Superior temporal gyrus (tissue), 1 donor: ENCODE results near the gene RGS16.

Source experiments
- DNase-seq: peaks from one replicate; pipeline ENCODE4 v3.0.0-alpha.2; 2016; ENCODE audit errors: extremely low spot score

RGS16 gene

DNA sequence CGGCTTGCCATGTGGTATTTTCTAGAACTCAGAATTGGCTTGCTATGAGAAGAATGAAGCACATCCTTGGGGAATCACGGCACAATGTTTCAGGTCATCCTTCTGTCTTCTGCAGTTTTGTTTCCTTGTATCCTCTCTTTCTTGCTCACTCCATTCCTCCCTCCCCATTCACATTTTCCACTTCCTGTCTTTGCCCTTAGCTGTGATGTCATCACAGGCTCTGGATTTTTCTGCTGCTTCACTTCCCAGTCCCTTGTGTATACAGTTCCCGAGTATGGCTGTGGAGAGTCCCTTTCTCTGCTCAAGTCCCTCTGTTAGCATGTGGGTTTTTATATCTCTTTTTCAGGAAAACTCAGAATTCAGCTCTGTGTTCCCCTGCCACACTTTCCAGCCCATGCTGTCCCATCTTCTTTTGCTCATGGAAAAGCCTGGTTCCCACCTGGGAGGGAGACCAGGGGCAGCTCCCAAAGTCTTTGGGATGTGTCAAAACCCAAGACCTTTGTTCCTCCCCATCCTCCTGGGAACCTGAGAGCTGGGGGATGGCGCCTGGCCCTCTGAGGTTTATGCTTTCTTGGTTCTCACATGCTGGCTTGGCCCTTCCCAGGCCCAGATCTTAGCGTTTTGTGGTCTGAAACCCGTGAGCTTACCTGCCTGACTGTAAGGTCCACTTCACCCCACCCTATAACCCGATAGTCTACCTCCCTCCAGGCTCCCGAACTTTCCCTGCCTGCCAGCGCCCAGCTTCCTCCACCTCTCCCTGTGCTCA is 4.8 kb upstream of the RGS16 start:
- DNase-seq = no peak

DNA sequence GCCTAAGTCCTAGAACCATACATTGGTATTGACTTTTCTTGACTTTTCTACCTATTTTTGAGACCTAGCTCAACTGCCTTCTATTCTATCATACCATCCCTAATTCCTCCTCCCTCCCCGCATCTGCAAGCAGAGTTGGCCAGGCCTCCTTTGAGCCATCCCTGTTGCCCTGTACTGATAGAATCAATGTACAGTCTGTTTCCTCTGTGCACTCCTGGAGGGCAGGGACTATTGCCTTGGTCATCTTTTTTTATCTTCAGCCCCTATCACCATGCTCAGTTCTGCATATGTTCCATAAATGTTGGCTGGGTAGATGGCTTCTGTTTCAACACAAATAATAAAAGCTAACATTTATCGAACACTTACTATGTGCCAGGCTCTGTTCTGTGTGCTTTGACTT is 4.0 kb upstream of the RGS16 start:
- DNase-seq = no peak

DNA sequence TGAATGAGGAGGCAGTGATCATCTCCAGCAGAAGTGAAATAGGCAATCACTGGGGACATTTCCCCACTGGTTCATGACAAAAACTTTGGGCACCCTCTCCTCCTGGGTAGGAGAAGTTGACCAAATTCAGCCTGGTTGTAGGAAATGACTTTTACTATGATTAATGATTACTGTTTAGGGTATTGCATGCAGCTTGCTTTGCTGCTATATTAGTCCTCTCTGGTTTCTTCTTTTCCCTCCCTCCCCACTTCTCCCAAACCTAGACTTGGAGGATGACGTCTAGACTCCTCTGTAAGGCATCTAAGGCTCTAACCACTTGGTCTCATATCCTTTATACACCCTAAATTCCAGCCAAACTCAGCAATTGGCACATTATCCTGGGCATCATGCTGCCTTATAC is 3.4 kb upstream of the RGS16 start:
- no peak for DNase-seq

DNA sequence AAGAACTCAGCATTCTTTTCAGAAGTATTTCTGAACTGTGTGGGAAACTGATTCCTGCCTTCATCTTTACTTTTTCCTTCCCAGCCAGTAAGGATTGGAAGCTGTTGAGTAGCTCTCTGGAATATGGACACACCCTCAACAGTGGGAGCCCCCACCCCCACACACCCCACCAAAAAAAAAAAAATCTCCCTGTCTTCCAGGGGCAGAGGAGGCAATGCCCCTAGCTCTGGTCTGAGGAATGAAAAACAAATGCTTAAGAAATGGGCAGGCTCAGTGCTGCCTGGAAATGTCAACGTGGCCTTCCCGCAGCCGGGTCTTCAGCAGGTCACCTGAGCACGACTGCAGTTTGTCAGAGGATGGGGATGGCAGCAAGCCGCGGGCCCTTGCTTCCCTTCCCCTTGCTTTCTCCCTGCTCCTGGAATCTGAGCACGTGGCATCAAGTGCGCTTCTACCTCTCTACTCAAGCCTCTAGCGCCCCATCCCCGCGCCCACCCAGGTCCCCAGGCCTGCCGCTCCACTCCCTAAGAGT is 479 bp downstream of the RGS16 start:
- DNase-seq = no peak

DNA sequence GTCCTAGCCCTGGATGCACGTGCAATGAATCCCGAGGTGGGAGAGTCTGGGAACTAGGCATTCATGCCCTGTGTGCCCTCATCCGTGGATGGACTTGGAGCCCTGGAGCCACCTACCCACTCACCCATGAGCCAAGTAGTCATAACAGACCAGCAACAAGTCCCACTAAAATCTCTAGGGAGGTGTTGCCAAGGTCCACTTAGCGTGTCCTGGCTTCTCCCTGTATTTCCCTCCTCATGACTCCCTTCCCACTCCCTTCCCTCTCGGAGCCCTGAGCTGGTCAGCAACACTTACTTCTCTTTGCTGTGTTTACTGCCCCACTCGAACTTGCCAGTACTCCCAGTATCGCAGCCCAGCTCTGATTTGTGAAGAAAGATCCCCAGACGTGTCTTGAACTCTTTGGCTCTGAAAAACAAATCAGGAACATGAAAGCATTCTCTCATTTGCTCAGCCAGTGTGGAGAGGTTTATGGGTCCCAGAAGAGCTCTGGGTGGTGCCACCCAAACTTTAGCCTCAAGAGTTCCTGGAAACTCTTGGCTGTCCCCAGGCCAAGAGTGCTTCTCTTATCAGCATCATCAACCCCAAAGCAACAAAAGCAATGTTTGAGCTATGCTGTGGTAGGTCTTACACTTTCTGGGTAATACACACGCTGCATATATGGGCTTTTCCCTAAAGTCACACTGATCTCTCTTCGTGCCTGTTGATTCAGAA is 1.1 kb downstream of the RGS16 start:
- DNase-seq = no peak

DNA sequence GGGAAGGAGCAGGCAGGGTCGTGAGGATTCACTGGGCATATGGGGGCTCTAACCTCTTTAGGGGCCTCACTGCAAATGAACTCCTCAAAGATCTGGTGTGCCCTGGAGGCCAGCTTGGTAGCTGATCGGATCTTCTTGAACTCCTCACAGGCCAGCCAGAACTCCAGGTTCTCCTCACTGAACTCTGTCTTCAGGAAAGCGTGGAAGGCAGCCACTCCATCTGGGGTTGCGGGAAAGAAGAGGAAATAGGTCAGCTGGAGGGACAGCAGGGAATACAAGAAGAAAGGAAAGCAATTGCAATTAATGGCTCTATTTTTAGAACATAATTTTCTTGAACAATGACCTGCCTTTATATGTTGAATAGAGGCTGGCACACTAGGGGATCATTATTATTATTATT is 2.3 kb downstream of the RGS16 start:
- DNase-seq = no peak

DNA sequence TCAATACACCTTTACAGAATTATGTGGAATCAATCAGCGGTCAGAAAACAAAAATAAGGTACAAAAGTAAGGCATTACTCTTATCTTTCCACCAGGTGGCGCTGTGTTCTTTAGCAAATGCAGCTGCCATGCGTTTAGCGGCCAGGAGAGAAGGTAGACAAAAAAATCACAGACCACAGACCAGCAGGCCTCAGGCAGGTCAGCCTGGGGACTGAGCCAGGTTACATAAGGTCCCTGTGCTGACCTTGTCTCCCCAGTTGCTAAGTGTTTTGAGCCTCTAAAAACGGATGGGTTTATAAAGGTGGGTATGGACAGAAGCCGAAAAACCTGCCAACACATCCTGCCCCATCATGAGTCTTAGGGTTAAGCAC is 2.8 kb downstream of the RGS16 start:
- DNase-seq = peak; percentile 94

DNA sequence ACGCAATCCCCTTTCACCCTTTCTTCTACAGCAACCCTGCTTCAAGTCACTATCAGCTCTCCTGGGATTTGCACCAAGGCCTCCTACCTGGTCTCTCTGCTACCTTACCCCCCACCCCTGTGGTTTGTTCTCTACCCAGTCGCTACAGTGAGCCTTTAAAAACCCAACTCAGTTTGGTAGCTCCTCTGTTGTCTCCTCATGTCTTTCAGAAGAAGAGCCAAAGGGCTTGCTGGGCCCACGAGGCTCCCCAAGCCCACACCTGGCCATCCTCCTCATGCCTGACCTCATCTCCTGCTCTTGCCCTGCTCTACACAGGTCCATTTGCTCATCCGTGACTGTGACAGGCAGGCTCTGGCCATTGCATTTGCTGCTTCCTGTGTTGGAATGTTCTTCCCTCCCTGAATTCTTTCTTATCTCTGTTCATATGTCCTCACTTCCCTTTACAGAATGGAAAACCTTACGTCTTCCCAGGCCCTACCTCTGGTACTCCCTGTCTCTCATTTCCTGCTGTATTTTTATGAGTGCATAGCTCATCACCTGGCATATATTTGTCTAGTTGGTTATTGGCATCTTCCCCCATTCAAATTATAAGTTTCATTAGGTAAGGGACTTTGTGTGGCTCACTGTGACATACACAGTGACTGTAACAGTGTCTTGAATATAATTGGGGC is 3.3 kb downstream of the RGS16 start:
- no peak for DNase-seq

DNA sequence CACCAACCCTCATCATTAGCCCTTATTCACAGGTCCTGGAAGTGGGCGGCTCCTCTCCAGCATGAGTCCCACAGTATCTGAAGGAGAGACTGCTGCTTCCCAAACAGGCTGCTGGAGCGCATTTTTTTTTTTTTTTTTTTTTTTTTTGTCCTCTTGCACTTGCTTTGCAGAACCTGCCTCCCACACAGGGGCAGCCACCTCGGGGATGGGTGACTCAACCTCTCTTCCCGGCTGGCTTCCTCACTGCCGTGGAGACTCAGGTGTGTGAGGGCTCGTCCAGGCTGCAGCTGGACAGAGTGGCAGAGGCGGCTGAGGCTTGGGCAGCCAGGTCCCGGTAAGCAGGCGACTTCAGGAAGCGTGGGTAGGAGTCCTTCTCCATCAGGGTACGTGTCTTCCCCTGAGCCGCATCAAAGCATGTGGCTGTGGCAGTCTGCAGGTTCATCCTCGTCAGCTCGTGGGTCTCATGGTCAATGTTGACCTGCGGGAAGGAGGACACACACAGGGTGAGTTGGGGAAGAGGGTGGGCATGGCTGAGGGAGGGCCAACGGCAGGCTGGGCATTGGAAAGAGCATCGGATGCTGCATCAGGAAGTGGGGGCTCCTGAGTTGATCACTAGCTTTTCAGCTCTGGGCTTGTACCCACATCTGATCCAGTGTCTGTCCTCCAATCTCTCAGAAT is 4.0 kb downstream of the RGS16 start:
- DNase-seq = no peak

DNA sequence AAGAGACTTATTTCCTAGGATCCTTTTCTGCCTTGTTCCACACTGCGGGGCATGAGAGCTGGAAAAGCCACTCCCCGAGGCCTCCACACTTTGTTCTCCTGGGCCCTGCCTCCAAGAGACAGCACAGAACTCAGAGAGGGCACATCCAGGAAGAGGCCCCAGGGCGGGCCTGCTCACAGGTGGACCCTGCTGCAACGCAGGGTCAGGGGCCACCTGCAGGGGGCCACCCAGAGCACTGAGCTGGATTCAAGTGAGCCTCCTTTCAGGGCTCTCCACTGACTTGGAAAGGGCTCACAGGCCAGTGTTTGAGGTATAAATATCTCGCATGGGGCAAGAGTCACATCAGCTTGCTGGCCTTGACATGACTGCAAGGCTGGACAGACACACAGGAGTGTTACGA is 4.8 kb downstream of the RGS16 start:
- no peak for DNase-seq

DNA sequence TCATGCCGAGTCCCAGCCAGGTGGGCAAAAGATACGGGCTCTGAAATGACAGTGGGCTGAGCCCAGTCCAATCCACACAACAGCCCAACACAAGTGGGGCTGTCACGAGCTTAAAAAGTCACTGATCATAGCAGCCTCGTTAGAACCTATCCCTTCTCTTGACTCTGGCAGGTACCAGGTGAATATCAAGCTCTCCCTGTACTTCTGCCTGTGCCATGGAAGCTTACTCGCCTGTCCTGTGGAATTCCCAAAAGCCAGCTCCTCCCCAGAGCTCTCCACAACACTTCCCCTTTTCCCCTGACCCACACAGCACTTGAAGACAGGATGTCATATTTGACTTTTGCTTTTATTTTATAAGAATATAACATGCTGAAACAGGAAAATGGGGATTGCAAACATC is 5.9 kb downstream of the RGS16 start:
- no peak for DNase-seq

DNA sequence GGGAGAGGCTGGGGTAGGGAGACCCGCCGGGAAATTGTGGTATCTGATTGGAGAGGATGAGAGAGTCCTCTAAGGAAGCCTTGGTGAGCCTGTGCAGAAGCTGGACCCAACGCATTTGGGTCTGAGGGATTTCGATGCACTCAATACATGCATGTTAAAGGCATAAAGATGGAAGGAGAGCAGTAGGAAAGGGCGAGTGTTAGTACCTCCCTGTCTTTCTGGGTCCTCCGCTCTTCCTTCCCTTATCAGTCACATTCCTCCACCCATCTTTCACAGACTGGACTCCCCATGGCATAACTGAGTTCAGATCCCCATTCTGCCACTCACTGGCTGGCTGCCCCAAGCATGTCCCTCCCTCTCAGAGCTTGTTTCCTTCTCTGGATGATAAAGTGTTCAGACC is 7.3 kb downstream of the RGS16 start:
- DNase-seq = no peak

DNA sequence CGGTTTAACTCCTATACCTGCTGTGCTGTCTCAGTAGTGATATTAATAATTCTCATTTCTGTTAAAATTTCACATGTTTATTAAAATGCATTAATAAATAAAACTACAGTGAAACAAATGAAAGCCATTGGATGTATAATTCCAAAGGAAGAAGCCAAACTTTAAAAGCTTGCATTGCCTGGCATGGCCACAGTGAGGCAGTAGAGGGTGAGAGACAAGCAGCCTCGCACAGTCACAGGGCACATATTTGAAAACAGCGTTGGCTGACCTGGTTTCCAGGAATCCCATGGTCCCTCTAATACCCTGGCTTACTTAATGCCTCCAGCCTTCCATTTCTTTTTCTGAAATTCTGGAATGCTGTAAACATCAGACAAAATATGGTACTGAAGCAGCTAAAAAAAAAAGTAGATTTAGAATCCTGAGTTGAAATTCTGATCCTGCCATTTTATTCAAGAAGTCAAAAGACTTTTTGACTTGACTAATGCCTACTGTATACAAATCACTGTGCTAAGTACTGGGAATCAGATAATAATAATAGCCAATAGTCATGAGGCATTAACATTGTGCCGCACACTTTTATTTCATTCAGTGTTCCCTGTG is 8.4 kb downstream of the RGS16 start:
- peak; percentile 80 for DNase-seq

DNA sequence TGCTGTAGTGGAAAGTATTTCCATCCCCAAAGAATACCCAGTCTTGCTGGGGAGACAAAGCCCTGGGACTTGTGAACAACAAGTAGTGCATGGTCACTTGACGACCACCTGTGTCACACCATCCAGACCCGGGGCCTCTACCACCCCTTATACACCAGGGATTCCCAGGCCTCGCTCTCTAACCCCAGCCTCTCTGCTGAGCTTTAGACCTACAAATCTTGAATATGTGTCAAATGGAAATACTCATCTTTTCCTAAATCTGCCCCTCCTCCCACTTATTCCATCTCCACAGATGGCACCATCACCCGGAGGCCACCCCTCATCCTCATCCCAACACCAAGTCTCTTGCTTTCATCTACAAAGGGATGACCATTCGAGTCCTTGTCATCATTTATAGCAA is 14.3 kb downstream of the RGS16 start:
- no peak for DNase-seq

DNA sequence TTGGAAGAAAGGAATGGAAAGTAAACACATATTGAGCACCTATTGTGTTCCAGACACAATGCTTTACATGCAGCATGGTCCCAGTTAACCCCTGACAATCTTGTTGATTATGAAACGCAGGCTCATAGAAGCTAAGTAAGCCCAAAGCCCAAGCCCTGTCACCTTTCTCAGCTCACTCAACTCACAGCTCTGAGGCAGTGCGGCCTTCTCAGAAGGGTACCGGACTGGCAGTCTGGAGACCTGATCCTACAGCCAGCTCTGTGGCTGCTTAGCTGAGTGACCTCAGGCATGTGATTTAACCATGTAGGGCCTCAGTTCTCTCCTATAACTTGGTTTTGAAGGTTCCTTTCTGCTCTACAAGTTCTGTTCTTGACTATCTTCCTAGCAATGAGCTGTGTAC is 14.7 kb downstream of the RGS16 start:
- DNase-seq = no peak

DNA sequence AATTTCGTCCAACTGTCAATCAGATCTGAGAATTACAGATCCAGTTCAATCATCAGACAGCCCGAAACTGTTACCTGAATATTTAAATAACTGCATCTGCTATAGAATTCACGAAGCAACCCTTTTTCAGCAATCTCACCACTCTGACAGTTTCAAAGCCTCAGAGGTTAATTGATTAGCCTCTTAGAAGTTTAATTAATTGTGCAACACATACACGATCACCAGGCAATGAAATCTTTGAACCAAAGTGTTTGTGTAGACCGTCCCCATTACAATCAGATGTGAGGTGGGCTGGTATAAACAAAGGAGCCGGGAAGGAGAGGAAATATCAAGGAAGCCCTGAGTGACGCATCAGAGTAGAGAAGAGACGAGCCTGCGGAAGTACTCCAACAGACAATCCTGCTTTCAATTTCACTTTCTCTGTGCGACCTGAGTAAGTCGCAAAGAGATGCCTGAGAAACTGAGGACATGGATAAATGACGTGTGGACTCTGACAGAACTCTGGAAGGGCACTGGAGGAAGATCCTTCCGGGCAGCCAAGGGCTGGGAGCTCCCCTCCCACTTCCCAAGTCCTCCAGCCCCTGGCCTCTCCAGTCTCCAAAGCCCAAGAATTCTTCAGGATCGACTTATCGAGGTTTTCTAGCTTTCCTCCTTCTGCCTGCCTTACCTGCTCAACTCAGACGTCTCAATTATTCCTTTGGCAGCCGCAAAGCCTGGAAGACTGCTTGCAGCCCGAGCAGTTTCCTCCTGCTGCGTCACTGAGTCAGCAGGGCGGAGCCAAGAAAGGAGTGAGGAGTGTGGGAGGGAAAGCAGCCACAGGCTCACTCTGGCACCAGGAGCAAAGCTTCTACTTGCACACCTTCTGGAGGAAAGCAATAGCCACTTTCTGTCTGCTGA is 15.4 kb downstream of the RGS16 start, which contains the start of gene RNASEL:
Gene RNASEL (minus strand): TSS at position 757 of the 897 bp plus-strand sequence. CDS start 2,450 bp downstream, outside the sequence.
- peak; percentile 72 for DNase-seq

DNA sequence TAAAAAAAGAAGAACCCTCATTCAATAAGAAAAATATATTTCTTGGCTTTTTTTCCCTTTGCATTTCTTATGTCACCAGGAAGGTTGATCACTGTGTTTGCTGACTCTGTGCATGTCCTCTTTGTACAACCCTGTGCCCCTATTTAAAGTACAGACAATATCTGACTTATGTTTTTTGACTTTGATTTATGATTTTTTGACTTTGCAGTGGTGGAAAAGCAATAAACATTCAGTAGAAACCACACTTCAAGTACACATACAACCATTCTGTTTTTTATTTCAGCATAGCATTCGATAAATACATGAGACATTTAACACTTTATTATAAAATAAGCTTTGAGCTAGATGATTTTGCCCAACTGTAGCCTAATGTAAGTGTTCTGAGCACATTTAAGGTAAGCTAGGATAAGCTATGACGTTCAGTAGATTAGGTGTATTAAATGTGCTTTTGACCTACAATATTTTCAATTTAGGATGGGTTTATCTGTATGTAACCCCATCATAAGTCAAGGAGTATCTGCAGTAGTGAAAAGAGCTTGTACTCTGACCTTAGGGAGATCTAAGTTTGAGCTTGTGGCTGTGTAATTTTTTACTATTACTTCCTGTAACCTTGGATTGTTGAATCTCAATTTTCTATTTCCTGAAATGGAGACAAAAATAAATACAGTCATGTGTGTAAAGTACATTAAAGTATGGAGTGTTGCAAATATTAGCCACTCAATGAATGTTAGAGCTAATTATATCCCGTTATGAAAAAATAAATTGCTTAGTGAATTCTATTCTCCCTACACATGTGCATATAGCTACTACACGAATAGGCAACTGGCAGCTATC is 16.3 kb downstream of the RGS16 start:
- no peak for DNase-seq

DNA sequence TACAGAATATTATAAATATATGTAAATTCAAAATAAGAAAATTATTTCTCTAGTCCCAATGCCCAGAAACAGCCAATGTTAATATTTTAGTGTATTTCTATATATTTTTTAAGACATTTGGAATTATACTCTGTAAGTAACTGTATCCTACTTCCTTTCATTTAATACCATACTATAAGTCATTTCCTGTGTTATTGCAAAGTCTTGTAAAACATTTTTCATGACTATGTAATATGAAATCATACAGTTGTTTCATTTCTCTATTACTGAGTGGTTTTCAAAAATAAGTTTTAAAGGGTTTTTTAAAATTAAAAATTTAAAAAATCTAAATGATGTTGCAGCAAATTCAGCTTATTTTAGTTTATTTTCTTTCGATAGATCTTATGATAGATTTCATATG is 17.1 kb downstream of the RGS16 start:
- DNase-seq = no peak

DNA sequence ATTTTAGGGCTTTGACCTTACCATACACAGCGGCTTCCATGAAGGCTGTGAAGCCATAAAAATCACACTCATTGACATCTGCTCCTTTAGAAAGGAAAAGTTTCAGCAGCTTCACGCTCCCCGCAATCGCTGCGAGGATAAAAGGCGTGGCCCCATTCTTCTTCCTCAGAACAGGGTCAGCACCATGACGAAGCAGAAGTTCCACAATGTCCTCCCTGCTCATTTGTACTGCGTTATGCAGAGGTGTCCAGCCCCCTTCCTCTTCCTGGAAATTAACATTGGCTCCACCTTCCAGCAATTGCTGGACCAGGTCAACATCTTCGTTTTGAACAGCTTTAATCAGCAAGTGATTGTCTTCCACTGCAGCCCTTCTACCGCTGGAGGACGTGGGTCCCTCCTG is 17.8 kb downstream of the RGS16 start:
- no peak for DNase-seq

DNA sequence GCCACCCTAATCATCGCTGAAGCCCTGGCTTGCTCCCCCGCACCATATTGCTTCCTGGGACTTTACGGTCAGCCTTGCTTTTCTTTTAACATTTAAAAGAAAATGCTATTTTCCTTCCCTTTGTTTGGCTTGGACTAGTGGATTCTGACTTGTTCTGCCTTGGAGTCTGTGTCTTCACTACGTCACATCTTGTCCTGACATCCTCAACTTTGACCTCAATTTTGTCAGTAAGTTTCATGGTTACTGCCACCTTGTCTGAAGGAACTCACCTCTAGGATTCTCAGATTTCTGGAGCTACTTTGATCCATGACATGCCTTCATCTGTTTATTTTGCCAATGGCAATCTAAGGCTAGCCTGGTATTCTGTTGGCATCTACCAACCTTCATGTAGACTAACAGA is 19.4 kb downstream of the RGS16 start:
- no peak for DNase-seq
